ENCODE data around the gene GLTP.

Gene GLTP

DNA sequence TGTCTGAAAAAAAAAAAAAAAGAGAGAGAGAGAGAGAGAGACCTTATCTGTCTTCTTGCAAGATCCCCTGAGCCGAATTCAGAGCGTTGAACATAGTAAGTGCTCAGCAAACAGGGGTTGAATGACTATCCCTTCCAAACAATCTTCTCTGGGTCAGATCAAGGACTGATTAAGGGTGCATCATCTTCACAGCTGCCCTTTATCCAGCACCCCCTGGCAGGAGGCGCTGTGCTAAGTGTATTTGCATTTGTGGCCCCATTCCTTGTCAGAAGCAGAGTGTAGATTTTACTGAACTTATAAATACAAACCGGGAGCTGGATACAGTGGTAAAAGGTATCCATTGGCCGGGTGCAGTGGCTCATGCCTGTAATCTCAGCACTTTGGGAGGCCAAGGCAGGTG is 38.3 kb downstream of the GLTP start:
- DNase-seq (ENCODE audit: low read depth) = no peak

DNA sequence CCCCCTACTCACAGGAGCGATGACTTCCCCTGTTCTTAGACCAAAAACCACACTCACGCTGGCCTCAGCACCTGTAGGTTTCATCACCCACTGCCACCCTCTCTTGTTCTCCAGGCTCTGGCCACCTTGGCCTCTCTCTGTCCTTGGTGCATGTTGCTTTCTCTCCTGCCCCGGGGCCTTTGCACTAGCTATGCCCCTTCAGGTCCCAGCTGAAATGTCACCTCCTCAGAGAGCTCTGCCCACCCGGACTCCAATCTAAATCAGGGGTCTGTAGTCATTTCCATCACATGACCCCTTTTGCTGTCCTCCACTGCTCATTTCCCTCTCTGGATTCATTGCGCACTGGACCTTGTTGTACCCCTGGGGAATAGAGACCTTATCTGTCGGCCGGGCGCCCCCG is 39.0 kb downstream of the GLTP start:
- DNase-seq (ENCODE audit: low read depth) = no peak

DNA sequence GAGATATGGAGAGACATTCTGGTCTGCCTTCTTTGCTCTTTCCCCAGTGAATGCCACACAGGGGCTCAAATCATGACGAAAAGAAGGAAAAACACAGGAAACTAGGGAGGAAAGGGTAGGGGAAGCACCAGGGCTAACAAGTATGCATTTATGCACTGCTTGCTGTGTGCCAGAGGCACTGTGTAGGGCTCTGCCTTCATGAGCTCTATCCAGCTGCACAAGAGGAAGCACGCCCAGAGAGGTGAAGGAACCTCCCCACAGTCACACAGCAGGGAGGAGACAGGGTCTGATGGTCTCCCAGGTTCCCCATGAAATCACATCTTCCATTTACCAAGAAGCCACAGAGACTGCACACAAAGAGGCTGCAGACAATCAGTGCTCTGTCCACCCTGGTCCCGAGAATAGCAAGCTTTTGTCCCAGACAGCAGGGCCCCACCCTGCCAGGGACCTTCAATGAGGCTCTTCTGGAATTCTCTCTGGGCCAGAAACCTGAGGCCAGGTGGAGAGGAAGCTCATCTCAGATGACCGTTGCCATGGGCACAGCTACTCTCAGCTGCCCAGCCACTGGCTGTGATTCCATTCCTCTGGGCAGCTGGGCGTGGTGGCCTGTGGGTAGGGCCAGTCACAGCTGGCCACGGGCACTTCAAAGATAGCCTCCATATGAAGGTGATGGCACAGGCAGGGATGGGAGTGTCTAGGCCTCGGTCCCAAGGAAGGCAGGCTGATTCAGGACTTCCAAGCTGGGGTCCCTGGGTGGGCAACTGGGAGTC is 39.9 kb downstream of the GLTP start:
- no peak for DNase-seq (ENCODE audit: low read depth)

DNA sequence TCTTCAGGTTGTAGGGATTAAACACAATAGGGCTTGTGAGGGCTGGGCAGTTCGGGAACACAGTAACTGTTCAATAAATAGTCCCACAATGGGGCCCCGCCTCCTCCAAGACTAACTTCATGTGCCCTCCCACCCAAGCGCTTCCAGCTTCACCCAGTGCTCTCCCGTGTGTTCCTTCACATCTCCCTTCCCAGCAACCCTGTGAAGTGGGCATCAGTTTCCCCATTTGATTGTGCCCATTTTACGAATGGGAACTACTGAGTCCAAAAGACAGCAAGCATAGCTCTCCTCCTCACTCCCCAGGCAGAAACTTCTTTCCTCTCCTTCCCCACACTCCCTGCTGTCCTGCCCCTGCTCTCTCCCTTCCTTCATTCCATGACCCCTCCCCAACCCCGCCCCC is 40.9 kb downstream of the GLTP start:
- DNase-seq (ENCODE audit: low read depth) = no peak

DNA sequence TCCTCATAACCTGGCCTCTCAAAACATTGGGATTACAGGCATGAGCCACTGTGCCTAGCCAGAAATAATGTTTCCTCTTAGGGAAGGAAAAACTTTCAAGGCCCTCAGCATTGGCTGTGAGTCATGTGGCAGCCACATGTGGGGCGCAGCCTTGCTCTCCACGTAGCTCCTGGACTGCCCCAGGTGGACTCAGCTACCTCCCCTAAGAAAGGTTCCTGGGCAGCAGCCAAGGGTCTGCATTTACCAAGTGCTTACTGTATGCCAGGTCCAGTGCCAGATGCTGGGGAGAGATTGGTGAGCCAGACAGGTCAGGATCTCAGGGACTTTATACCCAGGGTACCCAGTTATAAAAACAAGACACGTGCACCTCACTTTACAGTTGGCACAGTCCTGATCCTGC is 43.4 kb downstream of the GLTP start:
- DNase-seq (ENCODE audit: low read depth) = peak; percentile 56

DNA sequence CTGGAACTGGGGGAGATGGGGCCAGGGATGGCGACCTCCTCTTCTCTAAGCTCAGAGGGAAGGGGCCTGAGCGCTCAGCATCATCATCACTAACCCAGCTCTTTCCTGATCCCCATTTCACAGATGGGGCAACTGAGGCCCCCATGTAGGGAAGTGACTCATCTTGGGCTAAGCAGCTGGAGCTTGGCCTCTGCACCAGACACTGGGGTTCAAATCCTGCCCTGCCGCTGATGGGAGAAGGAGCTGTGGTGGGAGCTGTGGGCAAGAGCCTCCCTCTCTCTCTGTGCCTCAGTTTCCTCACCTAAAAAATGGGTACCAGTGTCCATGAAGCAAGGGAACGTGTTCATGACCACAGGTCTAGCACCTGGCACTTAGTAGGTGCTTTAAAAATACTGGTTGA is 44.5 kb downstream of the GLTP start:
- no peak for DNase-seq (ENCODE audit: low read depth)

DNA sequence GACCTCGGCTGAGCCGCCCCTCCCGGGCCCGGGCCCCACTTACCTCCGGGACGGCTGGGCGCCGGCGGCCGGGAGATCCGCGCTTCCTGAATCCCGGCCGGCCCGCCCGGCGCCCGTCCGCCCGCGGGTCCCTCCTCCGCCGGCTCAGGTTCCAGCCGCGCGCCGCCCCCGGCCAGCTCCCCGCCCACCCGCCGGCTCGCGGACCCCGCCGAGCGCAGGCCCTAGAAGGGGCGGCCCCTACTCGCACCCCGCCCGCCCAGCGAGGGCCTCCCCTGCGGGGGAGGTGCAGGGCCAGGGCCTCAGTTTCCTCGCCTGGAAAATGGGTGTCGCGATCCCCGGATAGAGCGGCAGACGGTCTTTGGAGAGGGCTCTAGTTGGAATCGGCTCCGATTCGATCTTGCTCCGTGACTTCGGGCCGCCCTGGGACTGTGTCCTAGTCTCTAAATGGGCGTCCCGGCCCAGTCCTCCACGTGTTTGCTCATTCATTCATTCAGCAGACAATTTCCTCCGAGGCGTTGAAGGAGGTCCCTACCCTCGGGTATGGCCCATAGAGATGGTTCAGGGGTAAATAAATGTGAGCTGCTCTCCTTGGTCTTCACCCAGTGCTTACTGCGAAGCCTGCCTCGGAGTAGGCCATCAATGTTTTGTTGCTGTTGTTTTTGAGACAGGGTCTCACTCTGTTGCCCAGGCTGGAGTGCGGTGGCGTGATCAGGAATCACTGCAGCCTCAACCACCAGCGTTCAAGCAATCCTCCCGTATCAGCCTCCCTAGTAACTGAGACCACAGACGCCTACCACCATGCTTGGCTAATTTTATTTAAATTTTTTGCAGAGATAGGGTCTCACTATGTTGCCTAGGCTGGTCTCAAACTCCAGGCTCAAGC is 46.8 kb downstream of the GLTP start, which contains the start of gene TRPV4:
Gene TRPV4, minus strand, starts transcription at position 92 of the 883 bp plus-strand sequence. CDS start 18,602 bp downstream, outside the sequence.
- peak; percentile 36 for DNase-seq (ENCODE audit: low read depth)

DNA sequence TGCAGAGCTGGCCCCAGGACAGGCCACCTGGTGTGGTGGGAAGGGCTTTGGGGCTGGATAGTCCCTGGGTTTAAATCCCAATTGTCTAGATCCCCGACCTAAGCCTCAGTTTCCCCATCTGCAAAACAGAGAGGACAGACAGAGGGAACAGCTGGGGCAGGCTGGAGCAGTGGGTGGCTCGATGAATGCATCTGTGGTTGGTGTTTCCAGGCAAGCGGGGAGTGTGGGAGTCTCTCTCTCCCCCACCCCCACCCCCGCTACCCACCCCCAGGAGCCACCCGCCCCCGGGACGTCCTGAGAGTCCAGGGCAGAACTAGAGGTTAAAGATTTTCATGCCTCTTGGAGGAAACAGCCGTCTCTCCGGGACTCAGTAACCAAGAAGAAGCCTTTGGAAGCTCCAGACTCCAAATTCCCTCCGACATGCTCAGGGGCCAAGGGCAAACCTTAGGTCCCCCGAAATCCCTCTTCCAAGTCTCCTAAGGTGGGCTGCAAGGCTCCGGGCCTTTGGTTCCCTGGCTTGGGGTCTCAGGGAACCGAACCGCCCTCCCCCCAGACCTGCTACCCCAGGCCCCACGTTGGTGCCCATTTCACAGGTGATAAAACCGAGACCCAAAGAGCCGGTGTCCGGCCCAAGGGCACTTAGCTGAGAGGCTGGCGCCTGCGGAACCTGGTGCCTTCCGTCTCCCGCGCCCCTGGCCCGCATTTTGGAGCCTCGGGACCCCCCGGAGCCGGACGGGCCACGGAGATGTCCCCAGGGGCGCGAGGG is 47.6 kb downstream of the GLTP start:
- no peak for DNase-seq (ENCODE audit: low read depth)

DNA sequence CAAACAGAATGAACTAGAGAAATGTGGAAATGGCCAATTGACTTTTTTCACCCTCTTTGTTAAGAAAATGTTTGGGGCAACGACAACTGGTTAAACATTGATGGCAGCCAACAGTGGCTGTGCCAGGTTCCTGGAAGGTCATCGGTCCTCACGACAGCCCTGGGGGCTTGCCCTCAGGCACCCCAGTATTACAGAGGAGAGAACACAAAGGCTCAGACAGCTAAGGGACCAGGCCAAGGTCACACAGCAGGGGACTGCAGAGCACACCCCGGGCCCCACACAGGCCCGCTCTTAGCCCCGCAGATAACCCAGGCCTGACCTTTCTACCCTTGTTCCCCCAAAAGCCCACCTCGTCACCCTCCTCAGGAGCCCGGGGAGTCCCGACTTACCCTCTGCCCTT is 48.4 kb downstream of the GLTP start:
- no peak for DNase-seq (ENCODE audit: low read depth)

DNA sequence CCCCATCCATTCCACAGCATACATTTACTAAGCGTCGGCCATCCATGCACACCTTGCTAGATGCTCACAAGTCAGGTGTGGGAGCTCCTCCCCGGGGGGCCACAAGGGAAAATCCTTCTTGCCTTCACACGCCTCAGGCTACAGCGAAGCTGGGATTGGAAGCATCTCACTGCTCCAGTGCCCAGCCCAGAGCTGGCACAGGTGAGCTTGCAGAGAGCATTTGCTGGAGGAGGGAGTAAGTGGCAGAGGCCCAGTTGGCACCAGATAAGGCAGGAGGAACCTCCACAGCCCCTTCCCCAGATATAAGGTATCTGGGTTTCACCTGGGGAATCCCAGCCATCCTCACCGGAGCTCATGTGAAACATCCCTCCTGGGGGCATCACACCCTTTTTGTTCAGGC is 49.0 kb downstream of the GLTP start:
- DNase-seq (ENCODE audit: low read depth) = no peak

DNA sequence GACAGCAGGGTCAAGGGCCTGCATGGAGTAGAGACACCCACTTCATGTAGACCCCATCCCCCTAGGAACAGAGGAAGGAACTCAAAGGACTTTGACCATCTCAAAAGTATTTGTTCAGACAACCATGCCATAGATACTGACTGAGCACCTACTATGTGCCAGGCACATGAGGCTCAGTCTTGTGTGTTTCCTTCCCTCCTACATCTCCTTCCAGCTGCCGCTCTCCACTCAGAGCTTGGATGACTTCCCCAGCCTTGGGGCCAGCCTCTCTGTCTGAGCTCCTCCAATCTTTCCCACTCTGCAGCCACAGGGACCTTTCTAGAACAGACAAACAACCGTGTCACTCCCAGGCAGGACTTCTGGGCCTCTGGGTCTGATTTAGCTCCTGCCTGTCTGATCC is 49.6 kb downstream of the GLTP start:
- DNase-seq (ENCODE audit: low read depth) = no peak

DNA sequence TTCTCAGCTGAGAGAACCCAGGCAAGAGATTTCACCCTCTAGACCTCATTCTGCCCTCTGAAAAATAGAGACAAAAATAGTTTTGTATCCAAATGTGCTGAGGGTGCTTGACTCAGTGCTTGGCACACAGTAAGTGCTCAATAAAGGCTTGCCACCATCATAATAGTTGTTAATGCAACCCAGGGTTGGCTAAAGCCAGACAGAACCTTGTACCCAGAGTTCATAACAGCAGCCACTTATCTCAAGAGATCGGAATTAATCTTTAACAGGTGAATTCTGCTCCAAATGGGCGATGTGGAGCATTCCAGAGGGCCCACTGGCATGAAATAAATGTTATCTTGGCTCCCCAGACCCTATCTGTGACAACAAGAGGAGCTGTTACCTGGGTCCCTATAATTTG is 50.1 kb downstream of the GLTP start:
- DNase-seq (ENCODE audit: low read depth) = no peak

DNA sequence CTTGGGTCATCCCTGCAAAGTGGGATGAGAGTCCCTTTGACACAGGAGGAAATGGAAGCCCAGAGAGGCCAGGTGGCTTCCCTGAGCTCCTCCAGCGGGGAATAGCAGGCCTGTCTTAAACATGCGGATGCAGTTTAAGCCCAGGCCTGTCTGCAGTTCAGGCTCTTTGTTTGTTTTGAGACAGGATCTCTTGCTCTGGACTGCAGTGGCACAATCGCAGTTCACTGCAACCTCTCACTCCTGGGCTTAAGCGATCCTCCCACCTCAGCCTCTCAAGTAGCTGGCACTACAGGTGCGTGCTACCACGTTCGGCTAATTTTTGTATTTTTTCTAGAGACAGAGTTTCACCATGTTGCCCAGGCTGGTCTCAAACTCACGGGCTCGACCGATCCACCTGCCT is 50.7 kb downstream of the GLTP start:
- no peak for DNase-seq (ENCODE audit: low read depth)

DNA sequence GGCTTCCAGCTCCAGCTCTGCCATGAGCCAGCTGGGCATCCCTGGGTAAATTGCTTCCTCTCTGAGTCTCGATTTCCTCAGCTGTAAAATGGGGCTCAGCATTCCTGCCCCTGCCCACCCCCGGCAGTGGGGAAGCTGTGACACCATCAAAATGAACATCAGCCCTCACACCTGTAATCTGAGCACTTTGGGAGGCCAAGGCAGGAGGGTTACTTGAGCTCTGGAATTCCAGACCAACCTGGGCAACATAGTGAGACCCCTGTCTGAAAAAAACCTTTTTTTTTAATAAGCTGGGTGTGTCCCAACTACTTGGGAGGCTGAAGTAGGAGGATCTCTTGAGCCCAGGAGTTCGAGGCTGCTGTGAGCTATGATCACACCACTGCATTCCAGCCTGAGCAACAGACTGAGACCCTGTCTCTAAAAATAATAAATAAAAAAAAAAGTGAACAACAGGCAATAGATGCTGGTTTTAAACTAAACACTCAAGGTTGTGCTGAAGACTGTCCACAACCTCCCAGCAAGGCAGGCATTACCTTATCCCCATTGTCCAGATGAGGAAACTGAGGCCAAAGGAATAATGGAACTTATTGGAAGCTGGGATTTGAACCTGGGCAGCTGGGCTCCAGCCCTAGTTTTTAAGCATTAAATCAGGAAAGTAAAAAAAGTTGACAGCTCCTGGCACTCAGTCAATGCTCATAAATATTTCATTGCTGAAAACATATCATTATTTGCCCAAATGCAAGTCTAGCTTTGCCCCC is 51.4 kb downstream of the GLTP start:
- DNase-seq (ENCODE audit: low read depth) = no peak

DNA sequence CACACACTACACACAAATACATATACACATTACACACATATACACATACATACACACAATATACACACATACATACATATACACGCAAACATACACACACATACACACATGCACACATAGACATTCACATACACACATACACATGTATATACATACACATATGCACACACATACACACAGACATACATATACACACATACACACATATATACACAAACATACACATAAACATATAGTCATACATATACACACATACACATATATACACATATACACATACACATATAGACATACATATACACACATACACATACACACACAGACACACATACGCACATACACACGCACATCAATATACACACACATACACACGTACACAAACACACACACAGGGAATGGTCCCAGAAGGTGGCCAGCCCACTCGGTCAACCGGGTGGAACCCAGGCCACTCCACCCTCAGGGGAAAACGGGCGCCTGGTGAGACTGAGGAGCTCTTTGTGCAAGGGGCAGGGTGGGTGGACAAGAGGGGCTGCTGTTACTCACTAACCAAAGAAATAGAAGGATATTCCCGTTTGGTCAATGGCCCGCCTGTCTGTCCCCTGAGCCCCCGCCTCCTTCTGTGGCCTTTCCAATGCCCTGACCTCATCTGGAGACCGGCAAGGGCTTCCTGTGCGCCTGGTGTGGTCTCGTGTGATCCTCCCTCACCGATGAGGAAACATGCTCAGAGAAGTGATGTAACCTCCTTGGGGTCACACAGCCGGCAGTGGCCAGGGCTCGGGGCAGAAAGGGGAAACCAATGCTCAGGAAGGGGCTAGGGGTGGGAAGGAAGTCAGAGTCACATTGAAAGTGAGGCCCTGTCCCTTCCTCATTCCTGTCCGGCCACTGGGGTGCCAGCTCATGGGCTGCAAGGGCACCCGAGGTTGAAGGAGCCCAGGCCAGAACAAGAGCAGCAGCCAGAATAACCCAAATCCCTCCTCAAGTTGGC is 52.5 kb downstream of the GLTP start:
- peak; percentile 66 for DNase-seq (ENCODE audit: low read depth)

DNA sequence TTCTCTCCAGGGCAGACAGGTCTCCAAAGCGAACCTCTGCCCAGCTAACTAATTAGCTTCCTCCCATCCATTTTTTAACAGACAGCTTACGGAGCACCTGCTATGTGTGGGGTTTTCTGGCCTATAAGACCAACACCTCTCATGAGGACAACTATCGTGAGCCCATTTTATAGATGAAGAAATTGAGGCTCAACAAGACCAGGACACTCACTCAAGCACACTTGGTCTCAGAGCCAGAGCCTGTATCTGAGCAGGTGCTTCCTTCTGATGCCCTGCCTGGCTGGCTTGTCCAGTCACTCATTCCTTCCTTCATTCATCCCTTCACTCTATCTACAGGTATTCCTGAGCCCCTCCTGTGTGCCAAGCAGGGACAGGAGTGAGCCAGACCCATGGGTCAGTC is 53.3 kb downstream of the GLTP start:
- no peak for DNase-seq (ENCODE audit: low read depth)

DNA sequence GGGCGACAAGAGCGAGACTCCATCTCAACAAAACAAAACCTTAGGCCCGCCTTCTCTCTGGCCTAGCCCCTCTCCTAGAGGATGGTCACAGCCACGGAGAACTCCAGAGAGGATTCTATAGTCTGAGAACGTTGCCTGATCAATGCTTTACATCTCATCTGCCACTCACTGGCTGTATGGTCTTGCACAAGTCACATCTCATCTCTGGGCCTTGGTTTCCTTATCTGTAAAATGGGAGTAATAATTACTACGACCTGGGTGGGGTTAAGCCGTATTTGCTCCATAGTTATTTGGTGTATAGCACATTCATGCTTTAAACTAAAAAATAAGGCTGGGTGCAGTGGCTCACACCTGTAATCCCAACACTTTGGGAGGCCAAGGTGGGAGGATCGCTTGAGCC is 55.6 kb downstream of the GLTP start:
- DNase-seq (ENCODE audit: low read depth) = no peak

DNA sequence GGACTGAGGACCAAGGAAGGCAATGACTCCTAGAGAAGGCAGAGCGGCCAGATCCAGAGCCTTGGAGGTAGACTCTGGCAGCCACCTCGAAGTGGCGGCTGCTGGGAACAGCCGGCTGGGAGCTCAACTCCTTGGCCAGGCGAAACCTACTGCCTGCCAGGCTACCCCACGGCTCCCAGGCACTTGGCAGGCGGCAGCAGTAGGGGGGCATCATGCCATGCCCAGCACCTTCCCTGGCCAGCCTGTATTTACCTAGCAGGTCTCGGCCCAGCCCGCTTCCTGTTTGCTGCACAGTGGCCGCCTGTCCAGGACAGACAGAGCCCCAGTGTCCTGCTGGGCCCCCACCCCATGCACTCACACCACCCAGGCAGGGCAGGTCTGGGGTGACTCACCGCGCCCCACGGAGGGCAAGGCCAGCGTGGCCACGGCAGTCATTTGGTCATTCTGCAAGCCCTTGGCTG is 57.4 kb downstream of the GLTP start:
- DNase-seq (ENCODE audit: low read depth) = peak; percentile 11

DNA sequence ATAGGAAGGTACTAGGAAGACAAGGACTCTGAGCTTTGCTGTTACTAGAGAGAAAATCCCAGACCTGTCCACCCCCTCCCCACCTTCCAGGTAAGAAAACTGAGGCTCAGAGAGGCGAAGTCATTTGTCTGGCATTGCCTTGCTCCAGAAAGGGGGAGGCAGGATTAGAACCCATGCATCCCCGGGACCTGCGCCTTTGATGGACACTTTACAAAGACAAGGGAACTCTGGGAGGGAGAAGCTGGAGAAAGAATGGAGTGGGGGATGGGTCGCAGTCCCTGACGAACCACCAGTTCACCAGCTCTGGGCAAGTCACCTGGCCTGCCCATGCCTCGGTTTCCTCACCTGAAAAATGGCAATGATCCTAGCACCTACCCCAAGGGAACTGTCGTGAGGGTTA is 57.9 kb downstream of the GLTP start:
- DNase-seq (ENCODE audit: low read depth) = no peak

DNA sequence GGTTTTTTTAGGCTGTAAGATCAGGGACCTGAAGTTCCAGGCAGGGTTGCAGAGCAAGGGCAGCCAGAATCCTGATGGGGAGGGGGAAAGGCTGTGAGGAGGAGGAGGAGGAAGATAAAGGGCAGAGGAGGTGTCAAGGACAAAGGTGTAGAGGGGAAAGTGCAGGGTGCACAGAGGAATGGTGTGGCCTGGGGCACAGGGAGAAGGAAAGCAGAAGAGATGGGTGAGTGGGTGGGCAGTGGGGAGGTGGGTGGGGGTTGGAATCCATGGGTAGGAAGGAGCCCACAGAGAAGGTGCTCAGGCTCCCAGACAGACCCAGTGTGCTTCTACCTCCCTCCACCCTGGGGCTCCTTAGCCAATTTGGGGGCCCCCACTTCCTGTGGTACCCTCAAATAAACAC is 58.4 kb downstream of the GLTP start:
- DNase-seq (ENCODE audit: low read depth) = no peak

All from iris pigment epithelial cell (primary cell).